Measurements from ENCODE around the gene SPEM3.

DNA sequence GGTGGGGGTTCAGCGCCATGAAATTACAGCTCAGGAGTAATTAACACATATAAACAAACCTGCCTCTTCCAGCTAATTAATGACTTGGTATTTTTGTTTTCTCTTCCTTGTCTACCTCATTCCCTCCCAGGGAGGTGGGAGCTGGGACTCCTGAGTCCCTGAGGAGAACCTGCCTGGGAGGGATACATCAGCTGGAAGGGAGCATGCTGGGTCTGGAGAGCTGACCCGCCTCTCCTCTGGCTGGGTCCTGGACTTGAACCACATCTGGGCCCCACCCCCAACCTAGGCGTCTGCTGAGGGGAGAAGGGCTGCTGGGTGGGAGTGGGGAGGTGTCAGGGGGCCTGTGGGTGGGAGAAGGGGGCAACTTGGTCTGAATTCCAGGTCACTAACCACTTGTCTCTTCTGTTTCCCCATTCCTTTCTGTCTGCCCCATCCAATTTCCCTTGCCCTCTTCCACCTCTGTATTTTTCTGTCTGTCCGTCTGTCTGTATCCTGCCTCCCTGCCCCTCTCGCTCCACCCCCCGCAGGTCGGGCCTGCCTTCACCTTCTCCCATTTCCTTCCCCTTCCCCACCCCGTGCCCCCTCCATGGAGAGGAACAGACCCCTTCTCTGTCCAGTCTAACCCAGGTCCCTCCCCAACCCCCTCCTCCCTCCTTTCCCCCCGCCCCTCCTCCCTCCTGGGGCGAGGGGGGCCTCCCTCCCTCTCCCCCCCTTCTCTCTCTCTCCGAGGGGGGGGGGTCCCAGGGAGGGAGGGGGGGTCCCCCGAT, 21.0 kb upstream of the SPEM3 start, which contains the start of gene NLGN2:
- TF ChIP-seq, protein P1, sequence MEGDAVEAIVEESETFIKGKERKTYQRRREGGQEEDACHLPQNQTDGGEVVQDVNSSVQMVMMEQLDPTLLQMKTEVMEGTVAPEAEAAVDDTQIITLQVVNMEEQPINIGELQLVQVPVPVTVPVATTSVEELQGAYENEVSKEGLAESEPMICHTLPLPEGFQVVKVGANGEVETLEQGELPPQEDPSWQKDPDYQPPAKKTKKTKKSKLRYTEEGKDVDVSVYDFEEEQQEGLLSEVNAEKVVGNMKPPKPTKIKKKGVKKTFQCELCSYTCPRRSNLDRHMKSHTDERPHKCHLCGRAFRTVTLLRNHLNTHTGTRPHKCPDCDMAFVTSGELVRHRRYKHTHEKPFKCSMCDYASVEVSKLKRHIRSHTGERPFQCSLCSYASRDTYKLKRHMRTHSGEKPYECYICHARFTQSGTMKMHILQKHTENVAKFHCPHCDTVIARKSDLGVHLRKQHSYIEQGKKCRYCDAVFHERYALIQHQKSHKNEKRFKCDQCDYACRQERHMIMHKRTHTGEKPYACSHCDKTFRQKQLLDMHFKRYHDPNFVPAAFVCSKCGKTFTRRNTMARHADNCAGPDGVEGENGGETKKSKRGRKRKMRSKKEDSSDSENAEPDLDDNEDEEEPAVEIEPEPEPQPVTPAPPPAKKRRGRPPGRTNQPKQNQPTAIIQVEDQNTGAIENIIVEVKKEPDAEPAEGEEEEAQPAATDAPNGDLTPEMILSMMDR (IDR thresholded peaks at IDR 0.05; ENCODE audit: poor library complexity) = no peak
- no peak for TF ChIP-seq EZH2 (IDR thresholded peaks at IDR 0.05; ENCODE audit: borderline replicate concordance)
